ENCODE measurements around the gene MRPL43. TPM values are rescaled to one million over a fixed set of nuclear protein-coding genes. Genes with fewer than 3 reads are reported as not detected.
"Not testable (repeated sequence)": the region's sequence is repeated elsewhere in the genome, so short reads cannot be mapped to it uniquely, and the experiment has no call there.

Gene MRPL43
- total RNA-seq: 10 to 100 TPM; 56.7 to 56.8 TPM

- POLR2A ChIA-PET: no interaction called here
- CTCF ChIA-PET: interaction anchor here (0.6 to 1.8 kb wide), 4 partner anchors 10 to 1097 kb away, joined by 3 to 10 read pairs (median 4); partner anchors contain the start of gene HIF1AN
These were observed at the start of gene MRPL43, which contains the start of gene TWNK for GRCh38 chr10:100986952-100987684. Gene MRPL43 (minus strand): TSS chr10:100987497. CDS start chr10:100987443, 54 bp downstream. Gene TWNK (plus strand): TSS chr10:100987543. CDS start chr10:100988211, 668 bp downstream.

- POLR2A ChIA-PET: no interaction called here
- CTCF ChIA-PET: interaction anchor here (1.7 kb wide), 1 partner anchor 31 kb away, joined by 4 read pairs; no protein-coding TSS in a partner anchor
These were observed 49.4 kb upstream of the MRPL43 start for GRCh38 chr10:101036726-101037125.

- ChIA-PET POLR2A (no interaction called here), CTCF (interaction anchor here (1.7 kb wide), 1 partner anchor 31 kb away, joined by 4 read pairs; no protein-coding TSS in a partner anchor)
These were observed 48.8 kb upstream of the MRPL43 start for GRCh38 chr10:101035916-101036702.

- ChIA-PET CTCF (interaction anchor here (1.0 to 1.7 kb wide), 4 partner anchors 16 to 32 kb away, joined by 3 to 6 read pairs (median 4); partner anchors contain the start of gene KAZALD1), POLR2A (no interaction called here)
These were observed 48.0 kb upstream of the MRPL43 start for GRCh38 chr10:101035314-101035713.

- POLR2A ChIA-PET: not testable (repeated sequence)
- CTCF ChIA-PET: interaction anchor here (0.8 to 1.4 kb wide), 4 partner anchors 15 to 127 kb away, joined by 3 to 6 read pairs (median 4); partner anchors contain the start of gene KAZALD1
These were observed 47.1 kb upstream of the MRPL43 start for GRCh38 chr10:101034404-101034803.

GRCh38 chr10:101033276-101033675 is 46.0 kb upstream of the MRPL43 start:
- CTCF ChIA-PET: interaction anchor here (0.6 to 7.5 kb wide), 5 partner anchors 14 to 35 kb away, joined by 3 to 46 read pairs (median 8); partner anchors contain the start of genes KAZALD1 and LZTS2
- POLR2A ChIA-PET: no interaction called here

GRCh38 chr10:101032637-101033224 is 45.4 kb upstream of the MRPL43 start:
- CTCF ChIA-PET: interaction anchor here (1.0 to 7.5 kb wide), 9 partner anchors 10 to 35 kb away, joined by 3 to 46 read pairs (median 8); partner anchors contain the start of genes KAZALD1 and LZTS2
- POLR2A ChIA-PET: no interaction called here

- POLR2A ChIA-PET: interaction anchor here (2.2 kb wide), 1 partner anchor 11 kb away, joined by 10 read pairs; no protein-coding TSS in a partner anchor
- CTCF ChIA-PET: interaction anchor here (0.9 to 7.5 kb wide), 11 partner anchors 10 to 44 kb away, joined by 3 to 46 read pairs (median 7); partner anchors contain the start of genes KAZALD1 and LZTS2
These were observed 44.7 kb upstream of the MRPL43 start for GRCh38 chr10:101031796-101032636.

GRCh38 chr10:101031128-101031795 is 44.0 kb upstream of the MRPL43 start, which contains the start of the genes PDZD7 and SFXN3:
Gene PDZD7 (minus strand): TSS chr10:101031129. CDS start chr10:101030219, 910 bp downstream.
Gene SFXN3 (plus strand): TSS chr10:101031234. CDS start chr10:101034695, 3,461 bp downstream.
- ChIA-PET POLR2A (interaction anchor here (0.6 to 2.2 kb wide), 3 partner anchors 12 to 34 kb away, joined by 3 to 10 read pairs (median 5); no protein-coding TSS in a partner anchor), CTCF (interaction anchor here (0.9 to 7.5 kb wide), 13 partner anchors 8 to 43 kb away, joined by 3 to 46 read pairs (median 7); partner anchors contain the start of genes KAZALD1 and LZTS2)

GRCh38 chr10:101030496-101031127 is 43.3 kb upstream of the MRPL43 start:
- CTCF ChIA-PET: interaction anchor here (1.0 to 7.5 kb wide), 9 partner anchors 9 to 33 kb away, joined by 4 to 46 read pairs (median 9); partner anchors contain the start of genes KAZALD1 and LZTS2
- POLR2A ChIA-PET: interaction anchor here (0.6 to 2.2 kb wide), 3 partner anchors 12 to 34 kb away, joined by 3 to 10 read pairs (median 5); no protein-coding TSS in a partner anchor

GRCh38 chr10:101029520-101030295 is 42.4 kb upstream of the MRPL43 start:
- ChIA-PET CTCF (interaction anchor here (0.7 to 7.5 kb wide), 7 partner anchors 10 to 32 kb away, joined by 4 to 46 read pairs (median 9); partner anchors contain the start of gene LZTS2), POLR2A (no interaction called here)

GRCh38 chr10:101028446-101029337 is 41.4 kb upstream of the MRPL43 start:
- ChIA-PET CTCF (interaction anchor here (0.7 to 7.5 kb wide), 7 partner anchors 10 to 31 kb away, joined by 3 to 46 read pairs (median 7); partner anchors contain the start of gene LZTS2), POLR2A (no interaction called here)

GRCh38 chr10:101027106-101027720 is 39.9 kb upstream of the MRPL43 start:
- ChIA-PET POLR2A (no interaction called here), CTCF (interaction anchor here (0.6 to 7.5 kb wide), 8 partner anchors 8 to 115 kb away, joined by 3 to 46 read pairs (median 4); partner anchors contain the start of gene LZTS2)

- POLR2A ChIA-PET: no interaction called here
These were observed 35.8 kb upstream of the MRPL43 start for GRCh38 chr10:101022967-101023705.

More at GRCh38 chr10:101022967-101023705, 35.8 kb upstream of the MRPL43 start:
- CTCF ChIA-PET: interaction anchor here (1.0 to 1.8 kb wide), 2 partner anchors 9 to 24 kb away, joined by 3 to 5 read pairs; partner anchors contain the start of gene LZTS2

Measured in activated CD8-positive, alpha-beta memory T cell treated with anti-CD3 and anti-CD28 coated beads for 36 hours (primary cell).